Measurements from ENCODE around the gene COL4A5.

DNA sequence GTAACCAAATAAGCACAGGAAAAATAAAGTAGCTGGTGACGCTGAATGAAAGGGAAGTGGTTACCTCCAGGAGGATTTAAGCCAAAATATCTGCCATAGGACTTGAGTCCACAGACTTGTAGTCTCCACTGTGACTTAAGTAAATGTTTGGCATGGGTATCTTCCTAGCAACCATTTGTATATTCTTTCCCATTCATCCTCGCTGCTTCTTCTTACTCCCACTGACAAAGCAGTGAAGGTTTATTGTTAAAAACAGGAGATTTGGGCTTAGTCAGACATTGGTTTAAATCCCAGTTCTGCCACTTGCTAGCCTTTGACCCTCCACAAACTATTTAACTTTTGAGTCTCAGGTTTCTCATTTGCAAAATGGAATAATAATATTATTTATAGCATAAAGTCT, 23.7 kb upstream of the COL4A5 start:
- TF ChIP-seq, protein P1, sequence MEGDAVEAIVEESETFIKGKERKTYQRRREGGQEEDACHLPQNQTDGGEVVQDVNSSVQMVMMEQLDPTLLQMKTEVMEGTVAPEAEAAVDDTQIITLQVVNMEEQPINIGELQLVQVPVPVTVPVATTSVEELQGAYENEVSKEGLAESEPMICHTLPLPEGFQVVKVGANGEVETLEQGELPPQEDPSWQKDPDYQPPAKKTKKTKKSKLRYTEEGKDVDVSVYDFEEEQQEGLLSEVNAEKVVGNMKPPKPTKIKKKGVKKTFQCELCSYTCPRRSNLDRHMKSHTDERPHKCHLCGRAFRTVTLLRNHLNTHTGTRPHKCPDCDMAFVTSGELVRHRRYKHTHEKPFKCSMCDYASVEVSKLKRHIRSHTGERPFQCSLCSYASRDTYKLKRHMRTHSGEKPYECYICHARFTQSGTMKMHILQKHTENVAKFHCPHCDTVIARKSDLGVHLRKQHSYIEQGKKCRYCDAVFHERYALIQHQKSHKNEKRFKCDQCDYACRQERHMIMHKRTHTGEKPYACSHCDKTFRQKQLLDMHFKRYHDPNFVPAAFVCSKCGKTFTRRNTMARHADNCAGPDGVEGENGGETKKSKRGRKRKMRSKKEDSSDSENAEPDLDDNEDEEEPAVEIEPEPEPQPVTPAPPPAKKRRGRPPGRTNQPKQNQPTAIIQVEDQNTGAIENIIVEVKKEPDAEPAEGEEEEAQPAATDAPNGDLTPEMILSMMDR (IDR thresholded peaks at IDR 0.05; ENCODE audit: insufficient read depth, low read length, poor library complexity, severe bottlenecking), result no peak
- no peak for TF ChIP-seq EZH2phosphoT487 (conservative IDR thresholded peaks at IDR 0.05; ENCODE audit: low read length)
